T-helper 1 cell treated with Interleukin-12 subunit alpha and Interleukin-12 subunit beta and Interleukin-4 antibody, amounts not matched to agents 30 ng/mL and 1 ng/mL, for 36 hours (primary cell): ENCODE measurements around the gene OTUB2. TPM values are rescaled to one million over a fixed set of nuclear protein-coding genes. Genes with fewer than 3 reads are reported as not detected.

Experiments used
- intact Hi-C: fragments of 100-400 bp; cut with micrococcal nuclease; formaldehyde crosslinking; loops from one replicate; pipeline ENCODE4 v1.15.1; 2024
- total RNA-seq: library from RNA; stranded (reverse); gene quantifications from 2 replicates; pipeline ENCODE4 v1.2.3, GENCODE V29; 2022

The OTUB2 gene
- total RNA-seq, 1 donor from 2014 or later: 3.3 TPM

DNA sequence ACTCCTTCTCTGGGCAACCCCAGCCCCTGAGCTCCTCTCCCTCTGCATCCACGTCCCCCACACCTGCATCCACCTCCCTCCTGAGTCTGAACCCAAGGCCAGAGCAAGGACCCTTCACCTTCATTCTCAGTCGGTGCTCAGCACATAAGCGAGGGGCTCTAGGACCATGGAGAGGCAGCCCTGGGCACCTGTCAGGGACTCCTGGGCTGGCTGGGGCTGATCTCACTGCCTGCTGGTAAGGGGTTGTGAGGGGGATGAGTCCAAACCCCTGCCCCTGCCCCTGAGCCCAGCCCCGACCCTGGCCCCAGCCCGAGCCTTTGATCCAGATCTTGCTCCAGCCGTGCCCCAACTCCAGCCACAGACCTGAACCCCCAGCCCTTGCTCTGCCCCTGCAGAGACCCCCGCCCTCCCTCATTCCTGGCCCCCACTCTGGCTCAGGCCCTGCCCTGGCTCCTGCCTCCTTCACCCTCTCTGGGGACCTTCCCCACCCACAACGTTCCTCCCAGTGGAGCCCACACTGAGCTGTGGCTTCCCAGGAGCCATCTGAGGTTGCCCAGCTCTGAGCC is 29.9 kb upstream of the OTUB2 start:
- intact Hi-C loops: no loop called here

DNA sequence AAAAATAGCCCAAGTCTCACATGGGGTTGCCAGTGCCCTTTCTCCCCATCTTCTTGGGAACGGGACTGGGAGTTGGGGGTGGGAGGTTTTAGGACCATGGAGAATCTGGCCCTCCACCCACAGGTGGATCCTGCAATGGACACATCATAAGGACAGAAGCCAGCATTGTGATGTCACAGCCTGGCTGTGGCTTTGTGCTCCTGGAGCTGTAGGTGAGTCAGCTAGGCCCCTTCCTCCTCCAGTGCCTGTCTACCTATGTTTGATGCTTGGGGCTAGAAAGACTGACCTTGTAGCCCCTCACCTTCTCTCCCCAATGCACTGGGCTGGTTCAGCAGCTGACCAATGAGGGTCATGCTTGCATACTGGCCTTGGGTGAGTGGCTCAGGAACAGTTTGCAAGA is 29.1 kb upstream of the OTUB2 start, which contains the start of gene CCDC197:
CCDC197 (plus strand) TSS at position 220 of the 400 bp plus-strand sequence. CDS start 831 bp downstream, outside the sequence.
- intact Hi-C loops: no loop called here

- intact Hi-C loops: no loop called here
These were observed 27.9 kb upstream of the OTUB2 start for GRCh38 chr14:93997916-93998870.

GRCh38 chr14:93998871-93999403 is 27.2 kb upstream of the OTUB2 start:
- intact Hi-C loops: no loop called here

- intact Hi-C loops: no loop called here
These were observed 26.6 kb upstream of the OTUB2 start for GRCh38 chr14:93999573-93999972.

- intact Hi-C loops: no loop called here
These were observed 25.9 kb upstream of the OTUB2 start for GRCh38 chr14:94000267-94000666.

DNA sequence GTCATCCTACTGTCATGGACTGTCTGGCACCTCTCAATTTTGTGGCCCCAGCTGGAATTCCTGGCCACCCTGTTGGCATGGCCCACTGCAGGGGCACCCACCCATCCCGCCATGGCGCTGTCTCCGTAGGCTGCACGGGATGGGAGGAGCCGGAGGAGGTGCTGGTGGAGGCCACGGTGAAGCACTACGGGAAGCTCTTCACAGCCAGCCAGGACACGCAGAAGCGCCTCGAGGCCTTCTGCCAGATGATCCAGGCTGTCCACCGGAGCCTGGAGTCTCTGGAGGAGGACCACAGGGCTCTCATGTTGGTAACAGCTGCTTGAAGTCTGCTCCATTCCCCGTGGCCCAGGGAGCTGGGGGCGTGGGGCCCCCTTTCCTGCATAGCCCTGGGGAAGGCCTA is 25.1 kb upstream of the OTUB2 start:
- intact Hi-C loops: loop anchor here (1.0 kb wide), 4 partner anchors 23 to 62 kb away; no protein-coding TSS in a partner anchor

GRCh38 chr14:94001501-94002396 is 24.4 kb upstream of the OTUB2 start:
- intact Hi-C loops: loop anchor here (1.0 kb wide), 4 partner anchors 23 to 62 kb away; no protein-coding TSS in a partner anchor

- intact Hi-C loops: no loop called here
These were observed 22.7 kb upstream of the OTUB2 start for GRCh38 chr14:94003397-94003796.

DNA sequence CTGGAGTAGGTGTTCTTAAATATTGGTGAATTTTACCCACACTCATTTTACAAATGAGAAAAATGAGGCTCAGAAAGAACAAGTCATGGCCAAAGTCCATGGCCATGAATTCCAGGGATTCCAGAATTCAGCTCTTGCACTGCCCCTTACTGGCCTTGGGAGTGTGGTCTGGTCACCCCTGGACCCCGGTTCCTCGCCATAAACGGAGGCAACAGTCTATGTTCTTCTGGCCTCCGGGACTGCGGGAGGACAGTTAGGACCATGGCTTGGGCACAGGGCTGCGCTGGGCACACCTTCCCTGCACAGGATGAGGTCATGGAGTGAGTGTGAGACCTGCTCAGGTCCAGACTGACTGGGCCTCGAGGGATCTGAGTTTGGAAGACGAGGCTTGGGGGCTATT is 22.1 kb upstream of the OTUB2 start:
- intact Hi-C loops: no loop called here

DNA sequence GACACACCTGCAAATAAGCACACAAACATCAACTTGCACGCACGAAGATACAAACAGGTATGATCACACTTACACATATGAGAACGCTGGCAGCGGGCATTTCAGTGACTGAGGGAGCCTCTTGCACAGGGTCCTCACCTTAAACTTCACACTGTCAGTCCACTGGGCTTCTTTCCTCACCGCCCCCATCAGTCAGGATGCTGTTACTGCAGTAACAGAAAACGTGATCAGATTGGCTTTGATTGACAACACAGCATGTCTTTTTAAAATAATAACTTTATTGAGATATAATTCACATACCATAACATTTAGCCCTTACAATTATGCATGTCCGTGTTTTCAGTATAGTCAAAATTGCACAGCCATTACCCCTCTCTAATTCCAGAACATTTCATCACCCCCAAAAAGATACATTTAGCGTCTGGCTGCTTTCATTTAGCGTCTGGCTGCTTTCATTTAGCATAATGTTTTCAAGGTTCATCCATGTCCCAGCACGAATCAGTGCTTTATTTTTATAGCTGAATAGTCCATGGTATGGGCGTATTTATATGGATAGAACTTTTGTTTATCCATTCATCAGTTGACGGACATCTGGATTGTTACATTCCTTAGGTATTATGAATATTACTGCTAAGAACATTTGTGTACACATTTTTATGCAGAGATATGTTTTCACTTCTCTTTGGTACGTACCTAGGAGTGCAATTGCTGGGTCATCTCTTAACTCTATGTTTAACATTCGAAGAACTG is 20.6 kb upstream of the OTUB2 start:
- intact Hi-C loops: loop anchor here (1.0 kb wide), 2 partner anchors 66 to 131 kb away; no protein-coding TSS in a partner anchor

DNA sequence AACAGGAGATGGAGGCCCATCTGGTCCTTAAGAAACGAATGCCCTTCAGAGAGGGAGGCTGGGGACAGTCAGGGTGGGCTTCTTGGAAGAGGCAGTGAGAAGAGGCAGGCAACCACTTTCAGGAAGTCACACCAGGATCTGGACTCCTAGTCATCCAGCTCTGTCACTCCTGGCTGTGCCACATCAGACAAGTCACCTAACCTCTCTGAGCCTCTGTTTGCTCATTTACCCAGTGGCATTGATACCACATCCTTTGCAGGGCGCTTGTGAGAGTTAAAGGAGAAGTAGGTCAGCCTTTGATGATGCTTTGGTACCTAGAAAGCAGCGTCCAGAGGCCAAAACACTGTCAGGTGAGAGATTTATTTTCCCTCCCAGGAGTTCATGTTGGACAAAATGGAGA is 17.9 kb upstream of the OTUB2 start:
- intact Hi-C loops: no loop called here

GRCh38 chr14:94009767-94010166 is 16.4 kb upstream of the OTUB2 start:
- intact Hi-C loops: loop anchor here (1.0 kb wide), 1 partner anchor 171 kb away; no protein-coding TSS in a partner anchor

DNA sequence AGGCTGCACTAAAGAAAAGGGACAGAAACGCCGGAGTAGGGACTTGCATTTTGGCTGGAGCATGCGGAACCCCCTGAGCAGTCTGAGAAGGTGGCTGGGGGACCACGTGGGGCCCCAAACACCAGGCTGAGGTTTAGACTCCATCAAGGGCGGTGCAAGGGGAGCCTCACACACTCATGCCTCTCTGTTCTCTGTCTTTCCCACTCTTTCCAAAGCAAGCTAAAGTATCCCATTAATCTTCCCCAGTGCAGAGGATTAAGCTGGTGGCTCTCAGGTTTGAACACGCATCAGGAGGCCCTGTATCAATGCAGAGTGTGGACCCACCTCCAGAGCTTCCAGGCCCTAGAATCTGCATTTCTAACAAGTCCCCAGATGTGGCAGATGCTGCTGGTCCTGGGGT is 15.5 kb upstream of the OTUB2 start:
- intact Hi-C loops: loop anchor here (1.0 kb wide), 1 partner anchor 11 kb away; no protein-coding TSS in a partner anchor

DNA sequence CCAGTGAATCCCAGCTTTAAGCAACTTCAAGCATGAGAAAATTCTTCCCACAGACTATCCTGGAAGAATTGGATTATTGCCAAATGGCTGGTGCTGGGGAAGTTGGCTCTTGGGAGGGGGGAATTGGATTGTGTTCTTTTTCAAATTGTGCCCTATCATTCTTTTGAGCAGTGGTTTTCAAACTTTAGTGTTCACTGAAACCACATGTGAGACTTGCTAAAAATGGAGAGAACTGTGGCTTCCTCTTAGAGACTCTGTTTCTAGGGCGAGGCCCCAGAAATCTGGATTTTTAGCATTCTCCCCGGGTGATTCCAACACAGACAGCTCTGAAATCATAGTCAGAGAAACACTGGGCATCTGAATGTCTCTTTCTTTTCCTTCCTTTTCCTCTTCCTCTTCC is 14.3 kb upstream of the OTUB2 start:
- intact Hi-C loops: loop anchor here (1.0 kb wide), 3 partner anchors 10 to 35 kb away; partner anchors contain the start of genes ASB2 and OTUB2

DNA sequence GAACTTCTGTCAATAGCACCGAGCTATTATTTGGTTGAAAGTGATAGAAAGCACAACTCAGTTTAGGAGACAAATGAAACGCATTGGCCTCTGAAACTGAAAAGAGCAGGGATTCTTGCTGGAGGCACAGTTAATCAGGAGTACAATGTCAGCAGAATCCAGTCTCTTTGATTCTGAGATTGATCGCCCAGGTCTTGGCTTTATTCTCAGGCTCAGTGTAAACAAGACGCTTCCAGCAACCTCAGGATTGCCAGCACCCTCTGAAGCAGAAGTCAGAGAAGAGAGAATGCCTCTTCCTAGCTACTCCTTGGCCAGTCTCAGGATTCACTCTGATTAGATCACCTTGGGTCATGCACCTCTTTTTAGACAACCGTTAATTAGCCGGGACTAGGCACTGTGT is 11.8 kb upstream of the OTUB2 start:
- intact Hi-C loops: no loop called here

DNA sequence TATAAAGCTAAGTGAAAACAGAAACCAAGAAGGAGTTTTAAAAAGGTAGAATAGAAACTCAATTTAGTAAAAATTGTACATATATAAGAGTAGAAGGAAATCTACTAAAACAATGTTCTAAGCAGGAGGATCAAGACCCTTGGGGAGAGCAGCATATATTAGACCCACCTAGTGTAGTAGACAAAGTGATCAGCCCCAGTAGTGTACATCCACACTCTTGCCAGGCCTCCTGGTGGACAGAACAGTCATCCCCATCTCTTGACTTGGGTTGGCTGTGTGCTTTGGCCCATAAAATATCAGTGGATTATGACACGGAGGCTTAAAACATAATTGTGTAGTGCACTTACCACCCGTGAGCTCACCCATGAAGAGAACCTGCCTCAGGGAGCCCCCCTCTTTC is 10.9 kb upstream of the OTUB2 start:
- intact Hi-C loops: no loop called here

GRCh38 chr14:94016446-94016976 is 9.6 kb upstream of the OTUB2 start:
- intact Hi-C loops: no loop called here

GRCh38 chr14:94018308-94018707 is 7.8 kb upstream of the OTUB2 start:
- intact Hi-C loops: no loop called here

DNA sequence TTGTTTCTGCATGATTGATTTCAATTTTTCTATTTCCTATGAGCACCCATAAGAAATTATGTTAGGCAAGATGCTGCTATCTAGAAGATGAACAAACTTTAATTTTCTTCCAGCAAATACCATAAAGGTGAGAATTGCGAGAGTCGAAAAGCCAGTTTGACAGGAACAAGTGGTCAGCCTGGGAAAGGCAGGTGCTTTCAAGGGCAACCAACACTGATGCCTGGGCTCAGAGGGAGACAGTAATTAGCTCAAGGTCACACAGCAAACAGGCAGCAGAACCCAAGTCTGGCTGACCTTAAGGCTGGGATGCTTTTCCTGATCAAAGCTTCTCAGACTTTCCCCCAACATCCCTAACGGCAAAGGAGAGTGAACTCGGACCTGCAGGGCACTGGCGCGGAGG is 6.8 kb upstream of the OTUB2 start:
- intact Hi-C loops: no loop called here
